Measurements from ENCODE around the gene VTI1A.

The VTI1A gene

GRCh38 chr10:112816033-112816430 is 369.0 kb downstream of the VTI1A start:
- DNase-seq: no peak

DNA sequence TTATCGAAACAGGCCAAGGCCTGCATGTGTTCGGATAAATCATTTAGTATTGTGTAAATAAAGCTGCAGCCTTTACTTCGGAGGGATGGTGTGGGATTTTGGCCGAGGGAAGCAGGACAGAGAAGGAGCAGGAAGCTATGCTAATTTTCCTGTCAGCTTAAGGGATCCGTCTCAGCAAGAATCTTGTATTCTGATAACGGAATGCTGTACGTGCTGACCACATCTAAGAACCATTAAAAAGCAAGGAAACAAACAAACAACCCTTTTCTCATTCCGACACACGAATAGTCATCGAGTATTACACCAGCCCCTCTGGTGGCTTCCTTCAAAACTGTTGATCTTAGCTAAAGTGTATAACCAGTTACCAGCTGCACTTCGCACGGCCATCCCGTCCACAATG is 369.9 kb downstream of the VTI1A start:
- no peak for DNase-seq

DNA sequence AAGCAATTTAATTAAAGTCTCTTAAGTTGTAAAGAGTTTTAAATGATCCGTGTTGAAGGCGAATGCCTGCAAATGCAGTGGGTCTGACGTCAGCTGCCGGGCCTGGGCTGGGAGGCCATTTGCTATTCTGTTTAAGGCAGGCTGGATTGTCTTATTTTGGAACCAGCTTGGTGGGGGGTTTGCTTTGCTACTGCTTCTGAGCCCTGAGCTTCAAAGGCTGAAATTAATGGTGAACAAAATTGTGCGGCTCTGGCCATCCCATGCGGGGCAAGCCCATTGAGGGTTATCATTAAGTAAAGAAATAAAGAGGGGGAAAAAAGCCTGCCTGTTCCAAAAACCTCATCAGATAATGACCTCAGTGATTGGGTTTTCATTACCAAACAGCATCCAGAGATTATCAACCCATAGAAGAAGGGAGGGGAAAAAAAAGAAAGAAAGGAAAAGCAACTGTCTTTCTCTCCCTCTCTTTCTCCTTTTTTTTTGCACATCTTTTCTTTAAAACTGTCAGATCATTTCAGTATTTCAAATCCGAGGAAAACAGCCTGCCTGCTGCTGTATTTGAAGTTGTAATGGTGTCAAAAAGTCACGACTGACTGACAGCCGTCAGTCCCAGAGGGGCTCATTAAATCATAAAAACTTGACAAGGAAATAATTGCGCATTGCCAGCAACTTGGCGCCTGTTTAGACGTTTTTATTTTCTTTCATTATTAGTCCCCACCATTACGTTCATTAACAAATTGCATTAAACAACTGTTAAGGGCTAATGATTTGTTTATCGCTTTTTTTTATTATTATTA is 371.2 kb downstream of the VTI1A start:
- no peak for DNase-seq

- DNase-seq: no peak
These were observed 372.2 kb downstream of the VTI1A start for GRCh38 chr10:112819231-112819630.

DNA sequence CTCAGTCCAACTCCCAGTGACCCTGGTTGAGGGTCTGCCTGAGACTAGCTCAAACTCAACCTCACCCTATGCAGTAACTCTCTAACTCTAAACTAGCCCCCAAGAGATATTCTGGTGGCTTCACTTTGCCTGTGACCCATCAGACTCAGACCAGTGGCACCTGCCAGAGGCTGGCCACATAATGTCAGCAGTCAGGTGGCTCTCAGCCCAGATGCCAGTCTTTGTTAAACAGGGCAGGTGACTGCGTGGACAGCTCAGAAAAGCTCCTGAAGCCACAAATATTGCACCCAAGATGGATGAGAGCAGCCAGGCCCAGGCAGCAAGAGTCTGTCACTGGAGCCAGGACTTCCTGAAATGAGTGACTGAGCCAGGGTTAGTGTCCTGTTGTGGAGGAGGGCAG is 373.3 kb downstream of the VTI1A start:
- DNase-seq: no peak

DNA sequence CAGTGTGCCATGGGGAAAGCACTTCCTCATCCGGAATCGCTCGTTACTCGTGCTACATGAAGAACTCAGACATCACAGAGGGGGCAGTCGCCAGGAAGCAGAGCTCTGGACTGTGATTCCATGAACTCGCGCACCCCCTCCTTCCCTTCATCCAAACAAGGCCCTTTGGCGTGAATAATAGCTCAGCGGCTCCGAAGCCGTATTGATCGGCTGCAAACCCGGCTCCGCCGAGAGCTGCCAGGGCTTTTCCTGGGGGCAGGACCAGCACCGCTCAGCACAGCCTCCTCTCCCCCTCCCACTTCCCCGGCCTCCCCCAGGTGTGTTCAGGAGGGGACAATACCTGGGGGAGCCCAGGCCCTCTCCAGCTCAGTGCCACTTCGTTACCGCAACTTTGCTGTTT is 374.0 kb downstream of the VTI1A start:
- DNase-seq: no peak

GRCh38 chr10:112821663-112822062 is 374.6 kb downstream of the VTI1A start:
- DNase-seq: no peak

DNA sequence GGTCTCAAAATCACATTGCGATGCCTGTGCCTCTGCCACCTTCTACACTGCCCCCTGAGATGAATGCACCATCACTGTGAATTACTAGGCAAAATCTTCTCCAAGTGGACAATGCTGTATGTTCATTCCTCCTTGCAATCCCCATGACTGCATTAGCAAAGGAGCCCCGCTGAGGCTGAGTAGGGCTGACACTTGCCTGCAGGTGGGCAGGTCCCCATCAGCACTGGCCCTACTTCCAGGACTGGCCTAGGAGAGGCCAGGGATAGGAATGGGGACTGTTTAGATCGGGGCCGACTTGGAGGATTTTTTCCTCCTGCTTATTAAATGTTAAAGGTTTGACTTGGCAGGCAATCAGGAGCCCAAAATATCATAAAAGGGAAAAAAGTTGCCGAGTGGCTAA is 376.0 kb downstream of the VTI1A start:
- no peak for DNase-seq

- DNase-seq: no peak
These were observed 376.6 kb downstream of the VTI1A start for GRCh38 chr10:112823604-112824003.

- DNase-seq: no peak
These were observed 379.1 kb downstream of the VTI1A start for GRCh38 chr10:112826018-112826697.

DNA sequence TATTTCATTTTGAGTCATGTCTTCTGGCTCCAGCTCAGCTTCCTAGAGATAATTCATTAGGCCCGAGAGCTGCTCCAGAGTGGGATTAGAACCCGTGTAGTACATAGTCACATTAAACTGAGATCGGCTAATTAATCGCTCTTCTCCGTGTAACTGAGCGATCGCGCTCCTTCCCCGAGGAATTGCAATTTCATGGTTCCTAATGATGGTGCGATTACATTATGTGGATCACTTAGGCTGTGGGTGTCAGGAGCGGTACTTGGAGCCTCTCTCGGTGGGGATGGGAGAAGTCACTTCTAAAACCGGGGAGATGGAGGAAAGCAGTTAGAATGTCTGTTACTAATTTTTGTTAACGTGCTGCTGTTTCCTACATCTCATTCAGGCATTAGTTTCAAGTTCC is 380.1 kb downstream of the VTI1A start:
- no peak for DNase-seq

GRCh38 chr10:112827951-112828350 is 380.9 kb downstream of the VTI1A start:
- DNase-seq: no peak

- no peak for DNase-seq
These were observed 384.8 kb downstream of the VTI1A start for GRCh38 chr10:112831859-112832258.

- DNase-seq: no peak
These were observed 385.4 kb downstream of the VTI1A start for GRCh38 chr10:112832361-112832878.

DNA sequence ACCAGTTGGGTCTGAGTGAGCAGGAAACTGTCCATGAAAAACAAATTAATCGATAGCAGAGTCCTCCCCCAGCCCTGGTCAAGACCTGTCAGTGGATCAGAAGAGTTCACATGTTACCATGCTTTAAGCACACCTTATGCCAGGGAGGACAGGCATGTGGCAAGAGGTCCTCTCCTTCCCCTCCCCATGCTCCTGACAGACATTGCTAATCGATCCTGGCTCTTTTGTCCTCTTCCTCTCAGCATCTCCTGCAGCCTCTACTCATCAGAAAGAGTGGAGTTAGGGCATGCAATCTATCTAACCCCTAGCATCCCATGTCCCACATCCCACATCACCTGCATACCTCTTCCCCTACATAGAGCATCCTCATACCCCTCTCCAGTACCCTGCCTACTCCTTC is 385.9 kb downstream of the VTI1A start:
- no peak for DNase-seq

DNA sequence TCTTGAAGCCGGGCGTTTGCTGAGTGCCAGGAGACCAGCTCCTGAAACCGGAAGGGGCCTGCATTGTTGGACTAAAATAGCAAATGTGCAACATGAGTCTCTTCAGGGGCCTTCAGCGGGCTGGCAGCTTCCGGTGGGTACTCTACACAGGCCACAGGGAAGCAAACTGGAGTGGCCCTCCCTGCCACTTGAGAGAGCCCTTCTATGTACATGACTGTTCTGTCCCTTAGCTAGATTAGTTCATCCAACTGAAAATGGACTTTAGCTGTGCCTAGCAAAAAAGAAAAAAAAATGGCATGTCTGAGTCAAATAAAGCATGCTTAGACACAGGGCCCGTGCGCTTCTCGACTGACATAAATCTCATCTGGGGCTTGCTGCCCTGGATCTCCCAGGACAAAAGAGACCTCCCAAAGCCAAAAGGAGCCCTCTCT is 387.8 kb downstream of the VTI1A start:
- no peak for DNase-seq

GRCh38 chr10:112835217-112835715 is 388.3 kb downstream of the VTI1A start:
- DNase-seq: no peak

DNA sequence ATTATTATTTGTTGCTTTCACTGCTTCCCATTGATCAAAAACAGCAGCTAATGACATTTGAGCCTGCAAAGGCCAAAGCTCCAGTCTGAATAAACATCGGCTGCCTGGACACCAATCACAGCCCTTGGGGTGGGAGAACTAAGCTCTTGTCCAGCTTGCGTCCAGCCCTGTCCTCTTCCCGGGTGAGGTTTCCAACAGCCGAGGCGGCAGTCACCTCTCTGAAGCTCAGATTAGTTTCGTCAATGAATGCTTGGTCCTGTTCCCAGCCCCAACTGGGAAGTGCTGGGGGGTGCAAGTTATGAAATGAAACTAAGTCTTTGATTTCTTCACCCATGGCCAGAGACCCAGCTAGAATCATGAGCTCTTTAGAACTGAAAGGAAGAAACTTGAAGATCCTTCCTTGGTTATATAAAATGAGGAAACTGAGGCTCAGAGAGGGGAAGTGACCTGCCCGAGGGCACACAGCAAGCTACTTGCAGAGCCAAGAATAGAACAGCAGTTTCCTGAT is 389.0 kb downstream of the VTI1A start:
- DNase-seq: no peak

DNA sequence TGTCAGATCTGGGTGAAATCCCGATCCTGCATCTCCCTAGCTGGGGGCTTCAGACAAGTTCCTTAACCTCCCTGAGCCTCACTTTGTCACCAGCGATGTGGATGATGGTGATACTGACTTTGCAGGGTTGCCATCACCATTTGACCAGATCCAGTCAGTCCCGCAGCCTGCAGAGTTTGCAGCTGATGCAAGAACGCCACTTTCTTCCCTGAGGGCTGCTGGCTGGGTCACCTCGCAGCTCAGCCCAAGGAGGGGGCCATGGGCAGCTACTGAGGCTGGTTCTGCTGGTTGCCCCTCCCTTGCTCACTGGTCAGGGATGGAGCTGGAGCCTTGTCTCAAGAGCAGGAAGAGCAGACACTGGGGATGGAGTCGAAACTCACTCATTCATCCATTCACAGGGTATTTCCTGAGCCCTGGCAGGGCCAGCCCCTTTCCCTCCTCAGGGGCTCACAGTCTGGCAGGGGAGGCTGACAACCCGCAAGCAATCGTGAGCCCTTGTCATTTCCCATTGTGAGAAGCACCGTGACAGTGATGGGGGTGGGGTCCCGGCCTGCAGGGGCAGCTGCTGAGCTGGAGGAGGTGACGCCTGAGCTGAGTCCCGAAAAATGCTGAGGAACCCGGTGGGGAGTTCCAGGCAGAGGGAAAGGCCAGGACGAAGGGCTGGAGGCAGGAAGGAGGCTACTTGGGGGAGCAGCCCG is 391.9 kb downstream of the VTI1A start:
- DNase-seq: no peak

- DNase-seq: no peak
These were observed 393.1 kb downstream of the VTI1A start for GRCh38 chr10:112839928-112840654.

DNA sequence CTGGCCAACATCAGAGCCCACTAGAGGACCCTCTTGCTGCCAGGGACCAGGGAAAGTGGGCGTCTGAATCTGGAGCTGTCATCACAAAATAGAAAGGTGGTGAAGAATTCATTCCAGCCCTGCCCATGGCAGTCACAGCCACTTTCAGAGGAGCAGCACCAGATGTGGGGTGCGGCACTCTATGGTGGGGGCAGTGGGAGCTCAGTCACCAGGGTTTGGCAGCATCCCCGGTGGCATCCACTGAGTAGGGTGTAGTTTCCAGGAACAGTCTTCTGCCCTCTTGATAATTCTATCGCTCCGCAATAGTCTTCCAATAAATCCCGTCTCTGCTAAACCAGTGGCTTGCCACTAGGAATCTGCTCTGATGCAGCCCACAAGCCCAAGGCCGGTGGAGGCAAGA is 394.5 kb downstream of the VTI1A start:
- DNase-seq: no peak

- no peak for DNase-seq
These were observed 395.9 kb downstream of the VTI1A start for GRCh38 chr10:112842832-112843360.
